Sigmoid colon (tissue), 3 donors: ENCODE data around the gene ABLIM2.

Experiments
- POLR2A ChIP-seq, 2 donors: fragments of 450-650 bp; IDR thresholded peaks; one replicate each; pipeline ENCODE4 v1.6.1; 2016; ENCODE audit warnings: antibody characterized with exemption in 2 of 2, mild to moderate bottlenecking in 2 of 2, moderate library complexity in 2 of 2
- TF ChIP-seq, protein P1 (sequence below), 4 experiments: fragments of 450-650 bp in 3 of 4; fragments of 200-600 bp in 1 of 4; IDR thresholded peaks; one replicate each; pipeline ENCODE4 v1.5.1; 2016 to 2019; ENCODE audit warnings: antibody characterized with exemption in 4 of 4, mild to moderate bottlenecking in 3 of 4, moderate library complexity in 2 of 4

- no peak for TF ChIP-seq POLR2A (IDR thresholded peaks at IDR 0.05)
- TF ChIP-seq, protein P1, sequence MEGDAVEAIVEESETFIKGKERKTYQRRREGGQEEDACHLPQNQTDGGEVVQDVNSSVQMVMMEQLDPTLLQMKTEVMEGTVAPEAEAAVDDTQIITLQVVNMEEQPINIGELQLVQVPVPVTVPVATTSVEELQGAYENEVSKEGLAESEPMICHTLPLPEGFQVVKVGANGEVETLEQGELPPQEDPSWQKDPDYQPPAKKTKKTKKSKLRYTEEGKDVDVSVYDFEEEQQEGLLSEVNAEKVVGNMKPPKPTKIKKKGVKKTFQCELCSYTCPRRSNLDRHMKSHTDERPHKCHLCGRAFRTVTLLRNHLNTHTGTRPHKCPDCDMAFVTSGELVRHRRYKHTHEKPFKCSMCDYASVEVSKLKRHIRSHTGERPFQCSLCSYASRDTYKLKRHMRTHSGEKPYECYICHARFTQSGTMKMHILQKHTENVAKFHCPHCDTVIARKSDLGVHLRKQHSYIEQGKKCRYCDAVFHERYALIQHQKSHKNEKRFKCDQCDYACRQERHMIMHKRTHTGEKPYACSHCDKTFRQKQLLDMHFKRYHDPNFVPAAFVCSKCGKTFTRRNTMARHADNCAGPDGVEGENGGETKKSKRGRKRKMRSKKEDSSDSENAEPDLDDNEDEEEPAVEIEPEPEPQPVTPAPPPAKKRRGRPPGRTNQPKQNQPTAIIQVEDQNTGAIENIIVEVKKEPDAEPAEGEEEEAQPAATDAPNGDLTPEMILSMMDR (IDR thresholded peaks at IDR 0.05): no peak
Measured at GRCh38 chr4:8123389-8123788, 35.2 kb downstream of the ABLIM2 start.
